GM12878 (cell line): ENCODE results near the gene NLGN1. TPM values are rescaled to one million over a fixed set of nuclear protein-coding genes. Genes with fewer than 3 reads are reported as not detected.

ENCODE experiments used
- ATAC-seq: fragments of 200-7000 bp; cut with Tn5 transposase; 3 replicates; pipeline ENCODE4 v1.9.1; 2020; ENCODE audit warnings: mild to moderate bottlenecking, moderate library complexity
- BruUV-seq: library from RNA; stranded (reverse); fragments of 400-500 nt; replicated peaks from 2 replicates; lab custom pipeline; 2021; lab: Mats Ljungman, UMichigan
- CTCF ChIA-PET: fragments of 300-600 bp; sonication (Branson Sonifier 250); formaldehyde crosslinking; extraction: SDS; loops from one replicate; lab custom pipeline; 2021; ENCODE audit warnings: inconsistent platforms; lab: Yijun Ruan, JAX
- POLR2A ChIA-PET: fragments of 350-600 bp; formaldehyde crosslinking; extraction: SDS; loops from one replicate; lab custom pipeline; 2021; ENCODE audit warnings: inconsistent platforms; lab: Charles Lee
- RAD21 ChIA-PET: fragments of 300-600 bp; sonication (Branson Sonifier 250); formaldehyde crosslinking; loops from one replicate; lab custom pipeline; 2023; ENCODE audit warnings: antibody characterized with exemption; ENCODE audit not compliant: unreplicated experiment; lab: Charles Lee
- SMC1A ChIA-PET: fragments of 300-600 bp; sonication (Branson Sonifier 250); formaldehyde crosslinking; loops from one replicate; lab custom pipeline; 2023; ENCODE audit not compliant: unreplicated experiment, uncharacterized antibody; lab: Charles Lee
- DNase-seq: peaks from one replicate; pipeline ENCODE4 v3.0.0-alpha.2; 2011; ENCODE audit warnings: low read depth, low spot score
- FAIRE-seq: peaks from 3 replicates; lab custom pipeline; 2011; peaks lifted over from hg19 to GRCh38; lab: Jason Lieb, UNC
- H2AFZ ChIP-seq: 2 replicates; pipeline ENCODE4 v1.6.0; 2011; ENCODE audit warnings: low read depth, low read length, control low read depth; ENCODE audit not compliant: control insufficient read depth
- H3K27ac ChIP-seq: 2 replicates; pipeline ENCODE4 v1.5.1; 2011; ENCODE audit warnings: control low read depth; ENCODE audit not compliant: control insufficient read depth, insufficient read depth
- H3K27me3 ChIP-seq, 2 experiments: replicated peaks in 1 of 2; 2 replicates each; pipeline versions ENCODE4 v1.6.0 to v1.6.1; 2011; ENCODE audit warnings: low read length in 1 of 2; ENCODE audit not compliant: control insufficient read depth in 2 of 2, insufficient read depth in 2 of 2
- H3K36me3 ChIP-seq, 2 experiments: 2 replicates each; pipeline ENCODE4 v1.5.1; 2011; ENCODE audit warnings: low read length in 1 of 2; ENCODE audit not compliant: control insufficient read depth in 2 of 2, insufficient read depth in 2 of 2
- H3K4me1 ChIP-seq: 2 replicates; pipeline ENCODE4 v1.6.1; 2011; ENCODE audit warnings: mild to moderate bottlenecking, low read length, moderate library complexity, mixed read lengths; ENCODE audit not compliant: control insufficient read depth, insufficient read depth
- H3K4me2 ChIP-seq: 2 replicates; pipeline ENCODE4 v1.6.0; 2011; ENCODE audit warnings: control low read depth; ENCODE audit not compliant: control insufficient read depth, insufficient read depth
- H3K4me3 ChIP-seq: fragments of 200-600 bp; sonication (generic); 2 replicates; pipeline ENCODE4 v1.5.1; 2016
- H3K79me2 ChIP-seq: 2 replicates; pipeline ENCODE4 v1.6.0; 2011; ENCODE audit warnings: low read length; ENCODE audit not compliant: control insufficient read depth, insufficient read depth
- H3K9ac ChIP-seq: 2 replicates; pipeline ENCODE4 v1.8.0; 2011; ENCODE audit warnings: low read length, control low read depth, mixed read lengths; ENCODE audit not compliant: control insufficient read depth, insufficient read depth
- H3K9me3 ChIP-seq: replicated peaks from 3 replicates; pipeline ENCODE4 v1.5.1; 2011; ENCODE audit warnings: mild to moderate bottlenecking, low read length; ENCODE audit not compliant: control insufficient read depth, insufficient read depth
- H4K20me1 ChIP-seq: 2 replicates; pipeline ENCODE4 v1.6.0; 2011; ENCODE audit not compliant: control insufficient read depth, insufficient read depth
- MEF2A ChIP-seq: IDR thresholded peaks from 2 replicates; pipeline ENCODE4 v1.6.1; 2011; ENCODE audit warnings: low read depth, mild to moderate bottlenecking, low read length, moderate library complexity; ENCODE audit not compliant: insufficient read depth
- ZNF687 ChIP-seq: fragments of 450-650 bp; IDR thresholded peaks from 2 replicates; pipeline ENCODE4 v1.6.1; 2017; ENCODE audit warnings: mild to moderate bottlenecking, moderate library complexity
- WGBS: methylation state at CpG from one replicate; pipeline ENCODE4 v1.1.6; 2016; ENCODE audit warnings: low lambda C conversion rate; ENCODE audit not compliant: insufficient replicate concordance, insufficient coverage; ENCODE audit errors: missing lambda C conversion rate; 5-methylcytosine and 5-hydroxymethylcytosine counted together
- in situ Hi-C: fragments of 300-500 bp; cut with MboI; formaldehyde crosslinking; loops from 9 replicates; pipeline ENCODE4 v1.14.3; 2018; ENCODE audit warnings: mixed read lengths
- intact Hi-C: fragments of 100-400 bp; cut with micrococcal nuclease; formaldehyde crosslinking; loops from one replicate; pipeline ENCODE4 v1.14.2; 2022; ENCODE audit not compliant: unreplicated experiment
- polyA plus RNA-seq, 11 experiments: library from polyadenylated mRNA; depleted of rRNA in 4 of 11; unstranded in 6 of 11; stranded (reverse) in 5 of 11; fragments of >200 nt; fragmentation: Nextera tagmentation in 4 of 11; fragmentation: Illumina TruSeq in 1 of 11; extraction: Ambion mirVana in 4 of 11; extraction: Trizol in 1 of 11; gene quantifications; 1 replicate in 1 of 11; 2 replicates in 10 of 11; pipeline versions ENCODE4 v1.2.1 to v1.2.3, GENCODE V29; 2011 to 2016; ENCODE audit warnings: inconsistent platforms in 2 of 11, missing spikeins in 2 of 11, low read depth in 1 of 11
- total RNA-seq, 4 experiments: library from RNA; depleted of rRNA in 3 of 4; stranded (reverse); fragments of >200 nt in 3 of 4; fragmentation: Illumina TruSeq in 1 of 4; extraction: Trizol in 1 of 4; gene quantifications; 2 replicates each; pipeline versions ENCODE4 v1.2.1 to v1.2.3, GENCODE V29; 2013 to 2021

Gene NLGN1
- total and polyA plus RNA-seq, 10 of the 15 experiments (the other 5 are each of a cell fraction or from before 2014, with no cell fraction given), result not detected

- Histone ChIP-seq H3K79me2 (no peaks in the 10 kb centered on the region), H4K20me1 (no peaks in the 10 kb centered on the region), H3K27ac (no peak overlapping the region), H3K4me1 (no peaks in the 10 kb centered on the region), H3K9me3 (no peaks in the 10 kb centered on the region), H2AFZ (no peak overlapping the region), H3K36me3 (no peaks in the 10 kb centered on the region), H3K4me3 (no peak overlapping the region), H3K4me2 (no peak overlapping the region), H3K9ac (no peak overlapping the region), H3K27me3 (no peaks in the 10 kb centered on the region)
- no peak for DNase-seq
- intact Hi-C loops, result no loop called here
- TF ChIP-seq ZNF687 (no peak), MEF2A (no peak)
- no peak for FAIRE-seq
- ChIA-PET POLR2A (no interaction called here), SMC1A (no interaction called here), CTCF (no interaction called here), RAD21 (no interaction called here)
- in situ Hi-C loops, result no loop called here
- 15% methylated on average over 3 of the region's 3 CpGs for WGBS
- no peak for ATAC-seq
- no TSS peak for BruUV-seq
These were observed 399.3 kb downstream of the NLGN1 start for GRCh38 chr3:173796890-173797289.
